ENCODE measurements around the gene SPATA20. TPM values are rescaled to one million over a fixed set of nuclear protein-coding genes. Genes with fewer than 3 reads are reported as not detected.

SPATA20 gene
- total RNA-seq, 1 donor from 2014 or later = 25.8 TPM

DNA sequence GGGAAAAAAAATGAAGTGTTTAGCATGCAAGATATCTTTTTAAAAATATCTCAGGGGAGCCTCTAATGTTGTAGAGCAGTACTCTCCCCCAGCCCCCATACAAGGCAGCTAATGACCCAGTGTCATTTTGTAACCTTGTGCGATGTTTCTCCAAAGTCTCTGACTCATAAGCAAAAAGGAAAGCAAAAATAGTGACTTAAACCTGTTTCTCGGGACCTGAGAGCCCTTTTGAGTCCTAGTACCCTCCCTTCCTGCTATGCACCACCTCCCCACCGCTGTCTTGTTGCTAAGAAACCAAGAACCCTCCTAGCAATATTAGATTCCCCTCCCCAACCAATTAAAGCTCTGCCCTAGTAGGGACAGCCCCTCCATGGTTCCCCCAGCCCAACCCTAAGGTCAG lies 35.9 kb upstream of the SPATA20 start:
- peaks cover 46% of the 10 kb centered on the region for H3K4me1 Mint-ChIP-seq

DNA sequence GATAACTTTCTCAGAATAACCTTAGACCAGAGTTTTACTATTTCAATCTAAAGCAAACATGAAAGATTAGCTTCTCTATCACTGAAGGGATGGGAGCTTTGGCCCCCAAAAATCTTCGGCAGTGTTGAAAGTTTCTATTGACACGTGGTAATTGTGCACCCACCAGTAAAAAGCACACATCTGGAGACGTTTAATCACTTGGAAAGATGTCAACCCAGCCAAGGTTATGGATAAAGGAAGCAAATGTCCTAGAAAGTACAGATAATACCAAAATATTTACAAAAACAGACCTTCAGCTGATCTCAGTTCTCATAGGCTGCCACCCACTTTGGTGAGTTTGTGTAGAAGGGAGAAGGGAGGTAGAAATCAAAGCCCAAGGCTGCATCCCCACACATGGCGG lies 33.5 kb upstream of the SPATA20 start:
- Mint-ChIP-seq H3K27ac (ENCODE audit: unreplicated experiment) (no peak overlapping the region), H3K36me3 (ENCODE audit: low read depth) (no peaks in the 10 kb centered on the region)
- TF ChIP-seq, protein P1, sequence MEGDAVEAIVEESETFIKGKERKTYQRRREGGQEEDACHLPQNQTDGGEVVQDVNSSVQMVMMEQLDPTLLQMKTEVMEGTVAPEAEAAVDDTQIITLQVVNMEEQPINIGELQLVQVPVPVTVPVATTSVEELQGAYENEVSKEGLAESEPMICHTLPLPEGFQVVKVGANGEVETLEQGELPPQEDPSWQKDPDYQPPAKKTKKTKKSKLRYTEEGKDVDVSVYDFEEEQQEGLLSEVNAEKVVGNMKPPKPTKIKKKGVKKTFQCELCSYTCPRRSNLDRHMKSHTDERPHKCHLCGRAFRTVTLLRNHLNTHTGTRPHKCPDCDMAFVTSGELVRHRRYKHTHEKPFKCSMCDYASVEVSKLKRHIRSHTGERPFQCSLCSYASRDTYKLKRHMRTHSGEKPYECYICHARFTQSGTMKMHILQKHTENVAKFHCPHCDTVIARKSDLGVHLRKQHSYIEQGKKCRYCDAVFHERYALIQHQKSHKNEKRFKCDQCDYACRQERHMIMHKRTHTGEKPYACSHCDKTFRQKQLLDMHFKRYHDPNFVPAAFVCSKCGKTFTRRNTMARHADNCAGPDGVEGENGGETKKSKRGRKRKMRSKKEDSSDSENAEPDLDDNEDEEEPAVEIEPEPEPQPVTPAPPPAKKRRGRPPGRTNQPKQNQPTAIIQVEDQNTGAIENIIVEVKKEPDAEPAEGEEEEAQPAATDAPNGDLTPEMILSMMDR (conservative IDR thresholded peaks at IDR 0.05) = no peak

More for the DNA sequence above, 35.9 kb upstream of the SPATA20 start:
- Mint-ChIP-seq H3K4me3 (peak overlapping the region; percentile 50), H3K27me3 (ENCODE audit: low read depth) (no peaks in the 10 kb centered on the region), H3K36me3 (ENCODE audit: low read depth) (no peaks in the 10 kb centered on the region), H3K27ac (ENCODE audit: unreplicated experiment) (no peak overlapping the region), H3K9me3 (no peaks in the 10 kb centered on the region)
- TF ChIP-seq, protein P1 (conservative IDR thresholded peaks at IDR 0.05) = no peak
- DNase-seq (ENCODE audit: low read depth, low spot score) = no peak

DNA sequence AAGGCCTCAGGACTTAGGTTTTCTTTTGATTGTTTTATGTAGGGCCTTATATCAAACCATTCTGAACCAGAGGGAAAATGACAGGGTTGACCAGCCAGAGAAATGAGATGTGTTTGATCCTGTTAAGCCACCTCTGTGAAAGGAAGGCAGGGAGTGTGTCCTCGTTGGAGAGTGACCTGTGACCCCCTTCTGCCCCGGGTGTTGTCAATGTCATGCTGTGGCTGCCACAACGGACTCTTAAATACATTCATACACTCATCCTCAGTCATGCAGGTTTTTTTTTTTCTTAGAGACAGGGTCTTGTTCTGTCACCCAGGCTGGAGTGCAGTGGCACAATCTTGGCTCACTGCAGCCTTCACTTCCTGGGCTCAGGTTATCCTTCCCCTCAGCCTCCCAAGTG lies 32.6 kb upstream of the SPATA20 start:
- TF ChIP-seq, protein P1 (conservative IDR thresholded peaks at IDR 0.05) = no peak
- no peak for DNase-seq (ENCODE audit: low read depth, low spot score)
- H3K9me3 Mint-ChIP-seq = no peaks in the 10 kb centered on the region
- H3K27me3 Mint-ChIP-seq (ENCODE audit: low read depth) = no peaks in the 10 kb centered on the region
- no peak overlapping the region for H3K27ac Mint-ChIP-seq (ENCODE audit: unreplicated experiment)
- H3K4me1 Mint-ChIP-seq = peaks cover 41% of the 10 kb centered on the region
- H3K4me3 Mint-ChIP-seq = no peak overlapping the region
- H3K36me3 Mint-ChIP-seq (ENCODE audit: low read depth) = no peaks in the 10 kb centered on the region

More for the DNA sequence above, 33.5 kb upstream of the SPATA20 start:
- Mint-ChIP-seq H3K9me3 (no peaks in the 10 kb centered on the region), H3K4me1 (peaks cover 47% of the 10 kb centered on the region), H3K4me3 (no peak overlapping the region), H3K27me3 (ENCODE audit: low read depth) (no peaks in the 10 kb centered on the region)
- no peak for DNase-seq (ENCODE audit: low read depth, low spot score)

DNA sequence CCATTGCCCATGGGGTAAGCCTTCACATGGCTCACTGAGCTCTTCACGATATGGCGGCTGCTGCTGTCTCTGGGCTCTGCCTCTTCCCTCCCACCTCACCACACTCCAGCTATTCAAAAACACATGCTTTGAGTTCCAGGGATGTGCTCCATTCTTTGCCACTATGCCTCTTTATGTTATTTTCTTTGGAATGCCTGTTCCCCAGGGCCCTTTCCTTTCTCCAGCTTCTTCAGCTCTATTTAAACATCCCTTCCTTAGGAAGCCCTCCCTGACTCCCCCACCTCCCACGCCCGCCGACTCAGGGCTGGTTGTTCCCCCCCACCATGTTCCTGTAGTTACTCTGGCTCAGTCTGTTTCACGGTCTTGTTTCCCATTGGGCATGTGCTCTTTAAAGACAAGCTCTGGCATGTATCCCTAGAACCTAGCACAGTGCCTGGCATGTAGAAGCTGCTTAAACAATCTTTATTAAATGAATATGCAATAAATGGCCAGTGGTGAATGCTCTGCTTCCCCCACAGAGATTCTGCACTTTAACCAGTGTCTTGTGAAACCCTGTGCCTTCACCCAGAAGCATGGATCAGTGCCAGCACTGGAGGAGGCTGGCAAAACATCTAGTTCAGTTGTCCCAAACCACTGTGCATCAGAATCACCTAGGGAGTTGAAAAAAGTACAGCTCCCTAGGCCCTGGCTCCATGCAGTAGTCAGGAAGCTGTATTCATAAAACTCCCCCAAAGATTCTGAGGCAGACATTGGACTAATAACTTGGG lies 31.9 kb upstream of the SPATA20 start:
- no peak overlapping the region for H3K27ac Mint-ChIP-seq (ENCODE audit: unreplicated experiment)
- H3K4me1 Mint-ChIP-seq = peaks cover 36% of the 10 kb centered on the region
- no peaks in the 10 kb centered on the region for H3K27me3 Mint-ChIP-seq (ENCODE audit: low read depth)
- no peaks in the 10 kb centered on the region for H3K9me3 Mint-ChIP-seq
- TF ChIP-seq, protein P1 (conservative IDR thresholded peaks at IDR 0.05) = no peak
- H3K36me3 Mint-ChIP-seq (ENCODE audit: low read depth) = no peaks in the 10 kb centered on the region
- H3K4me3 Mint-ChIP-seq = peak overlapping the region; percentile 1
- no peak for DNase-seq (ENCODE audit: low read depth, low spot score)

DNA sequence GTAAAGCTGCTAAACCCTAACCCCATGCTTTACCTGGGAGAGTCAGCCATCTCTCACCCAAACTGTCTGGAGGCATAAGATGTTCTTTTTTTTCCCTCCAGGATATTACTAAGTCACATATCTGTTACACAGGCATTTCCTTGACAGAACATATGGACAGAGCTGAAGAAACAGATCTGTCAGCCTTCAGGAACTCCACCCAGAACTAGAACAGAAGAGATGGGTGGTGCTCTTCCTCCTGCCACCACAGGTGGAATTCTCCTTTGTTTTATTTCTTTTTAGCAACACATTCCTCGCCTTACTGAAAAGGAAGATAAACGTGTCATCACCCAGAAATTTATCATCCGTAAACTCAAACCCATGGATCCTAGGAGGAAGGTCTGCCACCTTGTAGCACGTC lies 30.0 kb upstream of the SPATA20 start:
- TF ChIP-seq, protein P1 (conservative IDR thresholded peaks at IDR 0.05) = no peak
- no peak overlapping the region for H3K27ac Mint-ChIP-seq (ENCODE audit: unreplicated experiment)
- no peaks in the 10 kb centered on the region for H3K9me3 Mint-ChIP-seq
- DNase-seq (ENCODE audit: low read depth, low spot score) = no peak
- H3K4me1 Mint-ChIP-seq = peaks cover 22% of the 10 kb centered on the region
- H3K36me3 Mint-ChIP-seq (ENCODE audit: low read depth) = no peaks in the 10 kb centered on the region
- H3K4me3 Mint-ChIP-seq = no peak overlapping the region
- no peaks in the 10 kb centered on the region for H3K27me3 Mint-ChIP-seq (ENCODE audit: low read depth)

All from neural crest cell (in vitro differentiated cells).